GM12878 (cell line): ENCODE measurements around the gene ADAMTS14.
"Not testable (repeated sequence)": the region's sequence is repeated elsewhere in the genome, so short reads cannot be mapped to it uniquely, and the experiment has no call there.

ENCODE experiments used
- CHD1 ChIP-seq: IDR thresholded peaks from 2 replicates; pipeline ENCODE4 v1.6.1; 2012; ENCODE audit warnings: low read depth, low read length, improper control_type of control experiment
- CREB1 ChIP-seq: IDR thresholded peaks from 2 replicates; pipeline ENCODE4 v1.6.1; 2012; ENCODE audit warnings: low read depth, mild to moderate bottlenecking, inconsistent platforms
- CTCF ChIP-seq, 3 experiments: IDR thresholded peaks in 2 of 3; conservative IDR thresholded peaks in 1 of 3; 2 replicates each; pipeline ENCODE4 v1.5.1; 2011; ENCODE audit warnings: low read depth in 3 of 3, low read length in 3 of 3, mild to moderate bottlenecking in 3 of 3, control low read depth in 2 of 3, moderate library complexity in 2 of 3, inconsistent platforms in 1 of 3, mixed read lengths in 1 of 3; ENCODE audit not compliant: control insufficient read depth in 2 of 3, insufficient read depth in 1 of 3; ENCODE audit errors: extremely low read depth in 1 of 3
- EP300 ChIP-seq, 2 experiments: fragments of 150-350 bp in 1 of 2; IDR thresholded peaks; 2 replicates each; pipeline ENCODE4 v1.6.1; 2011 to 2012; ENCODE audit warnings: low read depth in 2 of 2, low read length in 2 of 2, borderline replicate concordance in 1 of 2, improper control_type of control experiment in 1 of 2, inconsistent platforms in 1 of 2; ENCODE audit not compliant: control insufficient read depth in 1 of 2
- FOS ChIP-seq: IDR thresholded peaks from 3 replicates; pipeline ENCODE4 v1.6.1; 2011; ENCODE audit warnings: borderline replicate concordance; ENCODE audit not compliant: insufficient read length; ENCODE audit errors: extremely low read depth
- PRDM15 ChIP-seq: fragments of 450-650 bp; formaldehyde crosslinking; IDR thresholded peaks from 2 replicates; pipeline ENCODE4 v1.4.0; 2020; ENCODE audit warnings: mild to moderate bottlenecking, moderate library complexity
- SP1 ChIP-seq: IDR thresholded peaks from one replicate; pipeline ENCODE4 v1.6.1; 2011; ENCODE audit warnings: low read depth, low read length
- ZNF24 ChIP-seq: fragments of 450-650 bp; IDR thresholded peaks from 2 replicates; pipeline ENCODE4 v1.6.1; 2017; ENCODE audit warnings: antibody characterized with exemption, mild to moderate bottlenecking
- ZSCAN29 ChIP-seq: fragments of 450-650 bp; IDR thresholded peaks from 2 replicates; pipeline ENCODE4 v1.6.1; 2017; ENCODE audit warnings: mild to moderate bottlenecking, moderate library complexity

- not testable (repeated sequence) for TF ChIP-seq SP1; FOS; EP300 (IDR thresholded peaks at IDR 0.05; ENCODE audit: borderline replicate concordance in 1 of 2, control insufficient read depth in 1 of 2, low read depth in 2 of 2, low read length in 2 of 2); PRDM15 (CRISPR knock-in tag); ZNF24; CTCF (IDR thresholded peaks at IDR 0.05 in 2 of 3, conservative IDR thresholded peaks at IDR 0.05 in 1 of 3; ENCODE audit: control insufficient read depth in 2 of 3, extremely low read depth in 1 of 3, insufficient read depth in 1 of 3, low read depth in 3 of 3, low read length in 3 of 3); CREB1; ZSCAN29; CHD1
Measured at GRCh38 chr10:70634515-70634914, 37.8 kb upstream of the ADAMTS14 start.
